HFFc6 (cell line): ENCODE results near the gene RIPOR1. TPM values are rescaled to one million over a fixed set of nuclear protein-coding genes. Genes with fewer than 3 reads are reported as not detected.

Experiments
- DNase-seq: peaks from one replicate; pipeline ENCODE4 v3.0.0-alpha.2; 2018
- H3K27ac Mint-ChIP-seq: 2 replicates; pipeline ENCODE4 v1.8.0; 2020; ENCODE audit warnings: mild to moderate bottlenecking, mixed read lengths
- H3K27me3 Mint-ChIP-seq: 2 replicates; pipeline ENCODE4 v1.8.0; 2021; ENCODE audit warnings: mild to moderate bottlenecking, moderate library complexity, mixed read lengths; ENCODE audit not compliant: insufficient read depth
- H3K36me3 Mint-ChIP-seq: 2 replicates; pipeline ENCODE4 v1.8.0; 2021; ENCODE audit warnings: low read depth, mixed read lengths
- H3K4me1 Mint-ChIP-seq: 2 replicates; pipeline ENCODE4 v1.8.0; 2020; ENCODE audit warnings: low read depth, mixed read lengths
- H3K4me3 Mint-ChIP-seq: 2 replicates; pipeline ENCODE4 v1.8.0; 2020; ENCODE audit warnings: mild to moderate bottlenecking, moderate library complexity, mixed read lengths
- H3K9me3 Mint-ChIP-seq: 2 replicates; pipeline ENCODE4 v1.8.0; 2020; ENCODE audit warnings: mild to moderate bottlenecking, mixed read lengths
- CTCF ChIP-seq: fragments of 200-600 bp; sonication (generic); IDR thresholded peaks from 2 replicates; pipeline ENCODE4 v1.5.0; 2021; ENCODE audit warnings: antibody characterized with exemption, mild to moderate bottlenecking
- total RNA-seq, 6 experiments: library from RNA; stranded (reverse); fragmentation: NEBNext Ultra II Directional; extraction: Animal tissue kit (Norgen Biotek cat#: 25700); gene quantifications; 2 replicates in 1 of 6; 3 replicates in 5 of 6; pipeline ENCODE4 v1.2.3, GENCODE V29; 2021

RIPOR1 gene
- total RNA-seq, 6 experiments from 2014 or later, result 72.2 to 101 (median 82.9) TPM

DNA sequence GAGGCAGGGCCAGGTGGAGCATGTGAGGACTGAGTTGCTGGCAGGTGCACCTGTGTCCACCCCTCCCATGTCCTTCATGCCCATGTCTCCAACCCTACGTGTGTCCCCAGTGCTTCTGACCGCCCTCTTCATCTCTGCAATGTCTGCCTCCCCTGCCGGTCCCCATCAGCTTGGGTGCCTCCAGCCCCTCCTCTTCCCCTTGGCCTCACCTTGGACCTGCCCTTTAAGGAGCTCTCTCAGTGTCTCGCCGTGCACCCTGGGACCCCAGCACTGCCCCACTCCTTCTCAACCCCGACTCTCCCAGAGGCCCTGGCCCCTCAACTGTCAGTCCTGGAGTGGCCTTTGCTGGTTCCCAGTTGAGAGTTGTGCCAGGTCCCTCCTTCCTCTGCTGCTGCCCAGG is 15.0 kb downstream of the RIPOR1 start:
- peaks cover 9% of the 10 kb centered on the region for H3K27me3 Mint-ChIP-seq
- H3K4me3 Mint-ChIP-seq, result no peak overlapping the region
- no peak for DNase-seq
- no peak for TF ChIP-seq CTCF
- H3K36me3 Mint-ChIP-seq, result peaks cover 20% of the 10 kb centered on the region
- peaks cover 39% of the 10 kb centered on the region for H3K4me1 Mint-ChIP-seq
- no peaks in the 10 kb centered on the region for H3K9me3 Mint-ChIP-seq
- H3K27ac Mint-ChIP-seq, result no peak overlapping the region

DNA sequence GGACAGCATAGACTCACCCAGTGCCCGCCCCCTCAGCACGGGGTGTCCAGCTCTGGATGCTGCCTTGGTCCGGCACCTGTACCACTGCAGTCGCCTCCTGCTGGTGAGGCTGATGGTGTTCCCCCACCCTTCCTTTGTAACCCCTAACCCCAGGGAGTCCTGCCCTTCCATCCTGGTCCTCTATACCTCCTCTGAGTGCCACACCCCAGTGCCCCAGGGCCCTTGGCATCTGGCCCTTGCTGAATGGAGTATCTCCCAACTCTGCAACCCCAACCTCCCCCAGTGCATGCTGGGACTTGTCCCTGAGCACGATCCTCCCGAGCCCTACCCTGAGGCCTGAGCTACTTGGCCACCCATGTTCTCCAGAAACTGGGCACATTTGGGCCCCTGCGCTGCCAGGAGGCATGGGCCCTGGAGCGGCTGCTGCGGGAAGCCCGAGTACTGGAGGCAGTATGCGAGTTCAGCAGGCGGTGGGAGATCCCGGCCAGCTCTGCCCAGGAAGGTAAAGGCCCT is 15.8 kb downstream of the RIPOR1 start:
- peaks cover 5% of the 10 kb centered on the region for H3K27me3 Mint-ChIP-seq
- peaks cover 31% of the 10 kb centered on the region for H3K4me1 Mint-ChIP-seq
- H3K9me3 Mint-ChIP-seq, result no peaks in the 10 kb centered on the region
- no peak overlapping the region for H3K27ac Mint-ChIP-seq
- peaks cover 20% of the 10 kb centered on the region for H3K36me3 Mint-ChIP-seq
- no peak for DNase-seq
- no peak overlapping the region for H3K4me3 Mint-ChIP-seq
- TF ChIP-seq CTCF, result peak; percentile 59

GRCh38 chr16:67544844-67545664 is 16.4 kb downstream of the RIPOR1 start:
- no peak for DNase-seq
- TF ChIP-seq CTCF, result no peak
- Mint-ChIP-seq H3K27ac (no peak overlapping the region), H3K27me3 (peaks cover 5% of the 10 kb centered on the region), H3K4me1 (peaks cover 29% of the 10 kb centered on the region), H3K36me3 (peaks cover 20% of the 10 kb centered on the region), H3K4me3 (no peak overlapping the region), H3K9me3 (no peaks in the 10 kb centered on the region)

DNA sequence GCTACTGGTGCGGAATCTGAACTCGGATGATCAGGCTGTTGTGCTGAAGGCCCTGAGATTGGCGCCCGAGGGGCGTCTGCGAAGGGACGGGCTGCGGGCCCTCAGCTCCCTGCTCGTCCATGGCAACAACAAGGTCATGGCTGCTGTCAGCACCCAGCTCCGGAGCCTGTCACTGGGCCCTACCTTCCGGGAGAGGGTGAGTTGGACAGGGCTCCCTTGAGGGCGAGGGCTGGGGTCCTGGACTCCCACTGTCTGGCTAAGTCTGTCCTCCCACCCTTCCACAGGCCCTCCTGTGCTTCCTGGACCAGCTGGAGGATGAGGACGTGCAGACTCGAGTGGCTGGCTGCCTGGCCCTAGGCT is 17.0 kb downstream of the RIPOR1 start:
- H3K36me3 Mint-ChIP-seq, result peaks cover 16% of the 10 kb centered on the region
- DNase-seq, result no peak
- no peaks in the 10 kb centered on the region for H3K9me3 Mint-ChIP-seq
- H3K27ac Mint-ChIP-seq, result no peak overlapping the region
- H3K4me3 Mint-ChIP-seq, result no peak overlapping the region
- TF ChIP-seq CTCF, result no peak
- H3K4me1 Mint-ChIP-seq, result peaks cover 25% of the 10 kb centered on the region
- peaks cover 2% of the 10 kb centered on the region for H3K27me3 Mint-ChIP-seq

DNA sequence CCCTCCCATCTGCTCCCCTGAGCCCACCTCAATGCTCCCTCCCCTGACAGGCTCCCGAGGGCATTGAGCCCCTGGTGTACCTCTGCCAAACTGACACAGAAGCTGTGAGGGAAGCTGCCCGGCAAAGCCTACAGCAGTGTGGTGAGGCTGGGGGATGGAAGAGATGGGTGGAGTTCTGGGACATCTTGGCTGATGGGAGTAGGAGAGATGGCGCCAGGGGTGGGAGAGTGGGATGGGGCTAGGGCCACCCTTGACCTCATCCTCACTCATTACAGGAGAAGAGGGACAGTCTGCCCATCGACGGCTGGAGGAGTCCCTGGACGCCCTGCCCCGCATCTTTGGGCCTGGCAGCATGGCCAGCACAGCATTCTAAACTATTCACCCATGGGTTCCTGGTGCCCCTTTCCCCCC is 17.5 kb downstream of the RIPOR1 start:
- Mint-ChIP-seq H3K36me3 (peaks cover 11% of the 10 kb centered on the region), H3K4me3 (no peak overlapping the region), H3K27ac (no peak overlapping the region), H3K4me1 (peaks cover 20% of the 10 kb centered on the region), H3K9me3 (no peaks in the 10 kb centered on the region), H3K27me3 (no peaks in the 10 kb centered on the region; the same call in 1 of the 2 replicates)
- DNase-seq, result no peak
- TF ChIP-seq CTCF, result no peak
